ENCODE measurements around the gene DPF3.

The DPF3 gene

GRCh38 chr14:72682188-72682587 lies 211.7 kb downstream of the DPF3 start:
- DNase-seq (ENCODE audit: low spot score): no peak

DNA sequence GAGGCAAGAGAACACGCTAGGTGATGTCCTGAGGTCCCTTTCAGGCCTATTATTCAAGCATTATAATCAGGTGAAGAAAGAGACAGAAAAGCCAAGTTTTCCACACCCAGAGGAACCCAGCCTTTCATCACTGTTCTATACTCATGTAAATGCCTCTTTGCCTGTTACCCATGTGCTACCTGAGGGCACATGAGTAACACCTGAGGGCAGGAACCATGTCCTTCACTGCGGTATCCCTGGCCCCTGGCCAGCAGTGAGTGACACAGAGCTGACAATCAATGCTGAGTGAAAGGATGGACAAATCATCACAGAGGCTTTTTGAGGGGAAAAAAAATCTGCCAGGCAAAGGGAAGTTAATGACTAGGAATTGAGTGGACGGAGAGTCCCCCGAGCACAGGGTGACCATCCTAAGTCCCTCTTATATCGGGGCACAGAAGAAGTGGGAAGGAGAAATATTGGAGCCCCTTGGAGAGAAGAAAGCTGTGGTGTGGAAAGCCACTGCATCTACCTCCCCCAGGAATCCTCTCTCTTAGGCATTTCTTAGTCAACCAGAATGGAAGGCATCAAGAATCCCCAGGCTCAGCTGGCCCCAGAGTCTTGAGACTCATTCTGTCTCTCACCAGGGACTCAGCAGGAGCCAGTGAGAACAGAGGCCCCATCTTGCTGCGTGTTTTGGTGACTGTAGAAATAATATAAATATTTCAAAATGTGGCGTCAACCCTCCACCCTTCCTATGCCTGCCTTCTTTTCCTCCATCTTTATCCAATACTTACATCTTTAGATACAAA lies 212.9 kb downstream of the DPF3 start:
- DNase-seq (ENCODE audit: low spot score): no peak

DNA sequence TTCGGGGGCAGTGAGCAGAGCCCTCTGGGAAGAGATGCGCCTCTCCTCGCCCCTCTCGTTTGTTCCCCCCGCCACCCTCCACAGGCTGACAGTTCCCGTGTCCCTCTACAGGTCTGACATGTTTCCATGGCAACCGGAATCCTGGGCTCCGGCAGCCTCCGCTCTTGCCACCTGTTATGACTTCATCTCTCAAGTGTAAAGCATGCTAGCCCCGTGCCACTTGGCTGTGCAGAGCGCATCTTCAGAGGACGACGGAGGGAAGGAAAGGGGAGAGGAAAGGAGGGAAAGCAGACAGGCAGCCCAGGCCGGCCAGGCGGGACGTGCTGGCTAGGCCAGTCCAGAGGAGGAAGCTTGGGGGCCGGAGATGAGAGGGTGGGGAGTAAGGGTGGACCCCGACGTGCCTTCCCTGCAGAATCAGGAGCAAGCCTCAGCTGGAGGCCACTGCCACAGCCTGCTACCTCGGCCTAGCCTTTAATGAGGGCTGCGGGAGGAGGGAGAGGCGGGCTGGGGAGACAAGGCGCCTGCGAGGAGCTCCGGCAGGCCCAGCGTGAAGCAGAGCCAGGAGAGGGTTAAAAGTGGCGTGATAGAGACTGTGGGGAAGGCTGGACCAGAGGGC lies 214.3 kb downstream of the DPF3 start:
- DNase-seq (ENCODE audit: low spot score): peak; percentile 53

DNA sequence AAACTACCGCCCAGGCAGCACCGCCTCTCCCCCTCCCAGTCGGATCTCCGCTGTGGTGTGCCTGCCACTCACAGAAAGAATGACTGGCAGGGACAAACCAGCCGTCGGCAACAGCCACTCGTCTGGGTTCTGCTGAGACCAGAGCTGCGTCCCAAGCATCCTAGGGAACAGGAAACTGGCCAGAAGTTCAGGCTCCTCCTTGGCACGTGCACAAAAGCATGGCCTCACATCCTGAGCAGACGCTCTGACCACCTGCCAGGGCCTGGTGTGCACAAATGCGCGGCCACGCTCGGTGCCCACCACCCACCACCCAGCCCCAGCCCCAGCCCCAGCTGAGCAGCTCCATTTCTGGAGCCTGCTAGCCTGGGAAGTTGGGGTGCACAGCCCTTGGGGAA lies 214.8 kb downstream of the DPF3 start:
- peak; percentile 51 for DNase-seq (ENCODE audit: low spot score)

DNA sequence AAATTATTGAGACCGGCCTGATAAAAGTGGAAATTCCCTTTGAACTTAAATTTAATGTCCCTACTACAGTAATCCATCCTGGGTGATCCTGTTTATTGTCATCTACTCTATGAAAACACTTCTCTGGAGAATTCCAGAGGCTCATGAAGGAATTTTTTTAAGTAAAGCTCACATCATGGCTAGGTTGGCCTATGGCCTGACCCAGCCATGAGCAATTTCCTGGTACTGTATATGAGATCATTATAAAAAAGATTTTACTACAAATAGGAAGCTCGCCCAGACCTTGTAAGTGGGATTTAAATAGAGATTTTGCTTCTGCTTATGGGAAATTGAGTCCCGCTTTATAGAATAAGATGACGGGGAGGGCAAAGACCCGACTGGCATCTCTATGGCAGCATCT lies 215.5 kb downstream of the DPF3 start:
- DNase-seq (ENCODE audit: low spot score): no peak

DNA sequence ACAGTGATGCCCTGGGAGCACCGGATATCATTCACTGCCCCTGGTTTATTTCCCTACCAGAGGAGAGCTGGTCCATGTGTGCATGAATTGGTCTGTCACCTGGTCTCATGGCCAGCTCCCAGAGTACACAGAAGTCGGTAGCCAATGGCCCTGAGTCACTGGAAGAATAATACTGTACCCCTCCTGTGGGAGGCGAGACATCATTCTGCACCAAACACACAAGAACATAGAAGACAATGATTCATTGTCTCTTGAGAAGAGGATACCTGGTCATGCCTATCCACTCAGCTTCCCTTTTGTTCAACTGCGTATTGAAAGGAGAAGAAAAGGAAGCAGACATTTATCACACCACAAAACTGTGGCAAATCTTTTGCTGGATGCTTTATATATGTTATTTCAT lies 216.2 kb downstream of the DPF3 start:
- DNase-seq (ENCODE audit: low spot score): no peak

DNA sequence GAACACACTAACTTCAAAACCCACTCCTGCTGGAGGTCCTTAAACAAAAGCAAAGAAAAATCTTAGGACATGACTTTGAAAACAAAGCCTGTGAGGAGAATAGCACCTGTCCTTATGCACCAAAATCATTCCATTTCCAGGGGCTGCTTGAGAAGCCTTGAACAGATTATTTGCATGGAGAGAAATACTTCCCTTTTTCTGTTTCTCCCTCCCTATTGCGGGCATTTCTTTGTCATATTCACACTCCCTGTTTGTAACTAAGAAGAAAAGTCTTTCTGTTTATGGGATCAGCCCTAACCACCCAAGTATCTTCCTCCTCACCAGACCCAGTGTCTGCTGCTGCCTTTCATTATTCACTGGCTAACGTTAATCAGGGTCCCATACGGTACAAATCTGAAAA lies 218.8 kb downstream of the DPF3 start:
- DNase-seq (ENCODE audit: low spot score): no peak

GRCh38 chr14:72673179-72673578 lies 220.7 kb downstream of the DPF3 start:
- no peak for DNase-seq (ENCODE audit: low spot score)

DNA sequence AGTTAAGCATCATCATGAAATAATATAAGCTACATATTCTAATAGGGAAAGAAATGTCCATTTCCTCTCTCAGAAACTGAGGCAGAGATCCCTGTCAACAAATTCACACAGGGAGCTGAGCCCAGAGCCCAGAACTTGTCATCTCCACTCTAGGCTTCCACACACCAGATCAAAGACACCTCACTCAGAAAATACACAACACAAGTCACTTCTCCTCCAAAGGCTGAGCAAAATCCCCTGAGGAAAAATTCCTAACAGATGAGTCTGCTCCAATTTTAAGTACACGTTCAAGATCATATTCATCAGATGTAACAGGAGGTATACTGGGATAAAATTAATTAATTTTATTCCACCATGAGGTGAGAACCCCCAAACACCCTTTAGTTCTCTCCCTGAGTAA lies 227.3 kb downstream of the DPF3 start:
- no peak for DNase-seq (ENCODE audit: low spot score)

- no peak for DNase-seq (ENCODE audit: low spot score)
These were observed 228.6 kb downstream of the DPF3 start for GRCh38 chr14:72665259-72665658.

GRCh38 chr14:72664651-72665050 lies 229.2 kb downstream of the DPF3 start:
- no peak for DNase-seq (ENCODE audit: low spot score)

DNA sequence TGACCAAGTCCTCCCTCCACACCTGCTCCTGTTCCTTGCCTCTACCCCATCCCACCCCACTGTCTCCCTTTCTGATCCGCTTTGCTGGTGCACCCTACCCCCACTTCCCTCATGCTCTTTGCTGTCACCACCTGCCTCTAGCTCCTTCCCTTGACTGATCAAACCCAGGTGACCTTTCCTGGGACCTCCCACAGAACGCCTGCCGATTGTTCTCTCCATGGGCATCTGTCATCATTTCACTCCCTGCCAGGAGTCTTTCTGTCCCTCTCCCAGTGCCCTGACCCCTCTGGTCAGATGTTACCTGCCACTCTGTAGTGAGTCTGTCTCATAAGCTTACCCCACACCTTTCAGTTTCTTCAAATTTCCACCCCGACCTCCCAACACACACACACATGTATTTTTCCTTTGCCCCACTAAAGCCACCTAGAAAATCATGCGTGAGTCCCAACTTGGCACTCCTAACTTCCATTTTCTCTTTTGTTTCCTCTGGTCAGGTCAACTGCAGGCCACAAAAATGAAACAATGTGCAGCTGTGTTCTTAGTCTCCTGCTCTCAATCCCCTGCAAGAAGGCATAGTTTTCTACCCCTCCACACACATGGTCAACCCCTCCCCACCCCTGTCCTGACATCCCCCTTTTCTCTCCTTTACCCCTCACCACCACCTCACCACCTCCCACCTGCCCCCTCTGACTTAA lies 229.8 kb downstream of the DPF3 start:
- DNase-seq (ENCODE audit: low spot score): no peak

GRCh38 chr14:72663076-72663487 lies 230.8 kb downstream of the DPF3 start:
- no peak for DNase-seq (ENCODE audit: low spot score)

- DNase-seq (ENCODE audit: low spot score): no peak
These were observed 231.7 kb downstream of the DPF3 start for GRCh38 chr14:72662214-72662613.

DNA sequence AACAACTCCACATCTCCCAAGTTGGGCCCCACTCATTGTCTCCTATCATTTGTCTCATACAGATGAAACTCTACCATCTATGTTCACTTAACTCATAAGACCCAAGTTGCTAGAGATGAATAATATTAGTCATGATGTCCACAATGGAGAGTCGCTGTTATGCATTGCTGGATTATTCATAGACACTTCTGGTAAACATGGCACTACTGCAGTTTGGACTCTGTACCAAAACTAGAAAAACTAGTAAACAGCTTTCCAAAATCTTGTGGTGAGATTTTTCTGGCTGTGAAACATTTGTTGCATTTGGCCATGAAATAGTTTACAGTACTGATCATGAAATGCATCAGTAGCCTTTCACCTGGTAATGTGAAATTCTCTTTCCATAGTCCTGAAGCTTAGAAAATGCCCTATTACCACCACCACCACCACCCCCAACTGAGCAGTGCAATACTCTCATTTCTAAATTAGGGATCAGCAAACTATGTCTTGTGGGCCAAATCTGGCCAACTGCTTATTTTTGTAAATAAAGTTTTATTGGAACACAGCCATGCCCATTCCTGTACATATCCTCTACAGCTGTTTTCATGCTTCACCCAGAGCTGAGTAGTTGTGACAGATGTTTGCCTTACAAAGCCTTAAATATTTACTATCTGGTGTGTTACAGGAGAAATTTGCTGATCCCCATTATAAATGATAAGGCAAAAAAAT lies 236.5 kb downstream of the DPF3 start:
- no peak for DNase-seq (ENCODE audit: low spot score)

- no peak for DNase-seq (ENCODE audit: low spot score)
These were observed 240.9 kb downstream of the DPF3 start for GRCh38 chr14:72653026-72653425.

DNA sequence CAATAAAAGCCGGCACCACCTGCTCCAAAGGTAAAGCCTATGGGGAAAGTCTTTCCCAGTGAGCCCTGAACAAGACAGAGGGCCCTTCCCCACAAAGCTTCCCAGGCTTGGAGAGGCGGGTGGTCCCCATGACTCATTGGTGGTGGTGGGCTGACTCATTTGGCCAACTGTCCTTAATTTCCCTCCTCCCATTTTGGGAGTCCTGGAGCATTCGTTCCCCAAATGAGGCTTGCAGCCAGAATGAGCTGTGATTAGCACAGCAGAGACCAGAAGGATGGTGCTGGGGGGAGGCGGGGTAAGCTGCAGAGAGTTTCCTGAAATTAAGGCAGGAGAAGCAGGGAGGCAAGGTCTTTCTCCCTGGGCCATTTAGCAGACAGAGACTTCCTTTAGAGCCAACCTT lies 241.7 kb downstream of the DPF3 start:
- no peak for DNase-seq (ENCODE audit: low spot score)

DNA sequence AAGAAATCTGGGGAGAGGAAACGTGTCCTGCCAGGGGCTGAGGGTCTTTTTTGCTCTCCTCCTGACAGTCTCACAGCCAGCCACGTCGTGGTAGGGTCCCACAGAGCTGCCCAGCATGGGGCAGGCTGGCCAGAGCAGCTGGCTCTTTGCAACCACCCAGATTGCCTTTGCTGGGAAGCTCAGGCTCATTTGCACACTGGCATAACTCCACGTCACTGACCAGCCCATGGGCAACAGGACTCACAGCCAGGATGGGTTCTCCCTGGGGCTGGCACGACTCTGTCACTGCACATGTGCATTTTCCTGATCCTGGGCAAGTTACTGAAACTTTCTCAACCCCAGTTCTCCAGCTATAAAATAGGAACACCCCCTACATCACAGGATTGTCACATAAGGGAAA lies 242.2 kb downstream of the DPF3 start:
- peak; percentile 42 for DNase-seq (ENCODE audit: low spot score)

DNA sequence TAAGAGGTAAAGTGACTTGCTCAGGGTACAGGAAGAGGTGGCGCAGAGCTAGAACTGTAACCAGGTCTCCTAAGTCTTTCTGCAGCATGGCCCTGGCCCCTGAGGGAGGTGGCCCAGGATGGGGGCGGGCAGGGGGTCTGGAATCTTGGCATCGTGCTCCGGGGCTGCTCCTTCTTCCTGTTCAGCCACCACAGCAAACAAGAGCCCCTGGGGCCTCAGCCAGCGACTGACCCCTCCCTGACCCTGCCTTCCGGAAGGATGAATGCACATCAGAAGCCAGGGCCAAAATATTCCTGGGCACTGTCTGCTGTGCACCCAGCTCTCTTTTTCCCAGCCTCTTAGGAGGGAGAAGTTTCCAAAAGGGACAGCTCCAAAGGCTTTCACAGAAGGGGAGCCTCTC lies 242.8 kb downstream of the DPF3 start:
- DNase-seq (ENCODE audit: low spot score): no peak

DNA sequence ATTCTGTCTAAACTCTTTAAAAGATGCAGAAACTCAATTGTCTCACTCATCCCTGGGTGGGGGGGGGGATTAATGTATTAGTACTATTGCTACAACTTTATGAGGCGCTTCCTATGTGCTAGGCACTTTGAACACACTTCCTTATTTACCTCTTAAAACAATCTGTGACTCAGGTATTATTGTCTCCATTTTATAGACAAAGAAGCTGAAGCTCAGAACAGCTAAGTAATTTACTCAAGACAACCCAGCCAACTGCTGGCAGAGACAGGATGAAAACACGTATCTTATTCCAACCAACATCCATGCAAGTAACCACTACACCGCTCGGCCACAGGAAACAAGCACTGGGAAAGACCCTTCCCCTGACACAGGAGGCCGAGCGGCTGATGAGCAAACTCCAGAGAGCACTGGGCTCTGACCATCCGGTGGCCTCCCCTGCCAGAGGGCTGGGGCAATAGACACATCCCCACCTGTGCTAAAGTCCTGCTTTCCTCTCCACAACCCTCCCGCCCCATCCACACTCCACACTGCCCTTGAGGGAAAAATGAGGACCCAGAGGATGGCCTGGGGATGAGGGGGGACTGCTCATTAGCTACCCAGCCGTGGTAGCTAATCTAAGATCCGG lies 244.2 kb downstream of the DPF3 start:
- DNase-seq (ENCODE audit: low spot score): no peak

DNA sequence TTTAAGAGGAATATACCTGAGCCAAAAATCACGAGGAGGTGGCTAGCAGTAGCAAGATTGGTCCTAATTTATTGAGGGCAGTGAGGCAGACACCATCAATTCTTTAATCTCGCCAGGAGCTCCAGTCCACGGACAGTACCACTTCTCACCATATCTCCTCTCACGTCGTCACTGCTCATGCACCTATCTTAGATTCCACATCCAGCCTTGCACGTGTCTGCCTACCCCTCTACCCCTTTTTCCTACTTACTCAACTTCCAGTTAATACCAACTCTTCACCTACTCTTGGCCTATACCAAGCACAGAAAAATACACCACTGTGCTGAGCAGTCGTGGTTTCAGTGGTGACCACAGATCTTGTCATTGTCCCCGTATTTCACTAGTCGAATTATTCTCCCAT lies 246.1 kb downstream of the DPF3 start:
- DNase-seq (ENCODE audit: low spot score): no peak

DNA sequence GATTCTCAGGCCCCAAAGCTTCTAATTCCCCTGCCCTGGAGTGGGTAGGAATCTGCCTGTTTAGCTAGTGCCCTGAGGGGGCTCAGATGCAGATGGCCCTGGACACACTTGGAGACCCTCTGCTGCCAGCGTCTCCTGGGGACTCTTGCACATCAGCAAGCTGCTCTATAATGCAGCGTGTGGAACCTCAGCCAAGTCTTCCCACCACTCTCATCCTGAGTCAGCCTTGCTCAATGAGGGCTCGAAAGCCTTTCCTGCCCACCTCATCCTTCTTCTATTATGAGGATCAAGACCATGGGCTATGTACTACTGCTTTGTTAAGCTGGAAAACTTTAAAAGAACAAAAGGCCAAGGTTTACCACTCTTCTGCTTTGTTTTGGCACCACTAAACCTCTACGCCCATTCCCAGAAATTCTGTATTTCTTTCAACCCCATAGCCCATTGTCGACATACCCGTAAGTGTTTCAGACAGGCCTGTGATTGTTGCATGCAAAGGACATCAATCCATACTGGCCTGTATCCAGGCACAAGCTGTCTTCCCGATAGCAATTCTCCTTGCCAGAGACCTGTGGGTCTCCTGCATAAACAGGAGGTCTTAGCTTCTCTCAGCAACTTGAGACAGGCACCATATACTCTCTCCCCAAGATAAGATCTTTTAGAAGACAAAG lies 246.9 kb downstream of the DPF3 start:
- no peak for DNase-seq (ENCODE audit: low spot score)

Data from Ammon's horn (tissue), 1 donor.